ENCODE measurements around the gene NRROS. TPM values are rescaled to one million over a fixed set of nuclear protein-coding genes. Genes with fewer than 3 reads are reported as not detected.
A peak's percentile ranks its signal among the peaks of the same experiment; 100 is the strongest.

The NRROS gene
- total and polyA plus RNA-seq, 2 of the 13 experiments (the other 11 are each of a cell fraction or from before 2014, with no cell fraction given): not detected

GRCh38 chr3:196609343-196609775 lies 30.1 kb upstream of the NRROS start (continued):
- TF ChIP-seq, protein P1, sequence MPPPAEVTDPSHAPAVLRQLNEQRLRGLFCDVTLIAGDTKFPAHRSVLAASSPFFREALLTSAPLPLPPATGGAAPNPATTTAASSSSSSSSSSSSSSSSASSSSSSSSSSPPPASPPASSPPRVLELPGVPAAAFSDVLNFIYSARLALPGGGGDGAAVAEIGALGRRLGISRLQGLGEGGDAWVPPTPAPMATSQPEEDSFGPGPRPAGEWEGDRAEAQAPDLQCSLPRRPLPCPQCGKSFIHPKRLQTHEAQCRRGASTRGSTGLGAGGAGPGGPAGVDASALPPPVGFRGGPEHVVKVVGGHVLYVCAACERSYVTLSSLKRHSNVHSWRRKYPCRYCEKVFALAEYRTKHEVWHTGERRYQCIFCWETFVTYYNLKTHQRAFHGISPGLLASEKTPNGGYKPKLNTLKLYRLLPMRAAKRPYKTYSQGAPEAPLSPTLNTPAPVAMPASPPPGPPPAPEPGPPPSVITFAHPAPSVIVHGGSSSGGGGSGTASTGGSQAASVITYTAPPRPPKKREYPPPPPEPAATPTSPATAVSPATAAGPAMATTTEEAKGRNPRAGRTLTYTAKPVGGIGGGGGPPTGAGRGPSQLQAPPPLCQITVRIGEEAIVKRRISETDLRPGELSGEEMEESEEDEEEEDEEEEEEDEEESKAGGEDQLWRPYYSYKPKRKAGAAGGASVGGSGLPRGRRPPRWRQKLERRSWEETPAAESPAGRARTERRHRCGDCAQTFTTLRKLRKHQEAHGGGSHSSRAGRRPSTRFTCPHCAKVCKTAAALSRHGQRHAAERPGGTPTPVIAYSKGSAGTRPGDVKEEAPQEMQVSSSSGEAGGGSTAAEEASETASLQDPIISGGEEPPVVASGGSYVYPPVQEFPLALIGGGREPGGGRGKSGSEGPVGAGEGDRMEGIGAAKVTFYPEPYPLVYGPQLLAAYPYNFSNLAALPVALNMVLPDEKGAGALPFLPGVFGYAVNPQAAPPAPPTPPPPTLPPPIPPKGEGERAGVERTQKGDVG (CRISPR knock-in tag; IDR thresholded peaks at IDR 0.05; ENCODE audit: borderline replicate concordance): no peak
- TF ChIP-seq XRCC5 (optimal IDR thresholded peaks at IDR 0.05; ENCODE audit: low read length) (peak; percentile 23), CTCF (CRISPR knock-in tag; IDR thresholded peaks at IDR 0.05) (peak; percentile 94), GABPA (IDR thresholded peaks at IDR 0.05; ENCODE audit: low read depth, low read length) (no peak), GABPA (CRISPR knock-in tag; IDR thresholded peaks at IDR 0.05; ENCODE audit: low read depth) (0 out of 2 replicates have a peak, but pooled peaks have one; percentile 12), TFDP1 (CRISPR knock-in tag; IDR thresholded peaks at IDR 0.05; ENCODE audit: borderline replicate concordance) (no peak), GLI4 (CRISPR knock-in tag; IDR thresholded peaks at IDR 0.05; ENCODE audit: borderline replicate concordance) (no peak), GATAD2A (CRISPR knock-in tag; IDR thresholded peaks at IDR 0.05) (peak; percentile 38; the same call in 1 of the 2 replicates), THYN1 (CRISPR knock-in tag; IDR thresholded peaks at IDR 0.05; ENCODE audit: borderline replicate concordance, low read depth) (no peak), RCOR2 (CRISPR knock-in tag; IDR thresholded peaks at IDR 0.05) (no peak), ZFY (CRISPR knock-in tag; IDR thresholded peaks at IDR 0.05) (no peak), MAZ (IDR thresholded peaks at IDR 0.05; ENCODE audit: borderline replicate concordance, low read depth, low read length) (peak; percentile 84; the same call in 1 of the 2 replicates), MAZ (CRISPR knock-in tag; IDR thresholded peaks at IDR 0.05; ENCODE audit: low read depth) (no peak), ZNF10 (CRISPR knock-in tag; IDR thresholded peaks at IDR 0.05; ENCODE audit: borderline replicate concordance, low read depth) (no peak), ELF3 (CRISPR knock-in tag; IDR thresholded peaks at IDR 0.05) (0 out of 2 replicates have a peak, but pooled peaks have one; percentile 9), ARNT (IDR thresholded peaks at IDR 0.05) (no peak)
- TF ChIP-seq, protein P2, sequence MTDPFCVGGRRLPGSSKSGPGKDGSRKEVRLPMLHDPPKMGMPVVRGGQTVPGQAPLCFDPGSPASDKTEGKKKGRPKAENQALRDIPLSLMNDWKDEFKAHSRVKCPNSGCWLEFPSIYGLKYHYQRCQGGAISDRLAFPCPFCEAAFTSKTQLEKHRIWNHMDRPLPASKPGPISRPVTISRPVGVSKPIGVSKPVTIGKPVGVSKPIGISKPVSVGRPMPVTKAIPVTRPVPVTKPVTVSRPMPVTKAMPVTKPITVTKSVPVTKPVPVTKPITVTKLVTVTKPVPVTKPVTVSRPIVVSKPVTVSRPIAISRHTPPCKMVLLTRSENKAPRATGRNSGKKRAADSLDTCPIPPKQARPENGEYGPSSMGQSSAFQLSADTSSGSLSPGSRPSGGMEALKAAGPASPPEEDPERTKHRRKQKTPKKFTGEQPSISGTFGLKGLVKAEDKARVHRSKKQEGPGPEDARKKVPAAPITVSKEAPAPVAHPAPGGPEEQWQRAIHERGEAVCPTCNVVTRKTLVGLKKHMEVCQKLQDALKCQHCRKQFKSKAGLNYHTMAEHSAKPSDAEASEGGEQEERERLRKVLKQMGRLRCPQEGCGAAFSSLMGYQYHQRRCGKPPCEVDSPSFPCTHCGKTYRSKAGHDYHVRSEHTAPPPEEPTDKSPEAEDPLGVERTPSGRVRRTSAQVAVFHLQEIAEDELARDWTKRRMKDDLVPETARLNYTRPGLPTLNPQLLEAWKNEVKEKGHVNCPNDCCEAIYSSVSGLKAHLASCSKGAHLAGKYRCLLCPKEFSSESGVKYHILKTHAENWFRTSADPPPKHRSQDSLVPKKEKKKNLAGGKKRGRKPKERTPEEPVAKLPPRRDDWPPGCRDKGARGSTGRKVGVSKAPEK (CRISPR knock-in tag; IDR thresholded peaks at IDR 0.05; ENCODE audit: borderline replicate concordance): peak; percentile 71; the same call in 1 of the 2 replicates
- TF ChIP-seq, protein P3, sequence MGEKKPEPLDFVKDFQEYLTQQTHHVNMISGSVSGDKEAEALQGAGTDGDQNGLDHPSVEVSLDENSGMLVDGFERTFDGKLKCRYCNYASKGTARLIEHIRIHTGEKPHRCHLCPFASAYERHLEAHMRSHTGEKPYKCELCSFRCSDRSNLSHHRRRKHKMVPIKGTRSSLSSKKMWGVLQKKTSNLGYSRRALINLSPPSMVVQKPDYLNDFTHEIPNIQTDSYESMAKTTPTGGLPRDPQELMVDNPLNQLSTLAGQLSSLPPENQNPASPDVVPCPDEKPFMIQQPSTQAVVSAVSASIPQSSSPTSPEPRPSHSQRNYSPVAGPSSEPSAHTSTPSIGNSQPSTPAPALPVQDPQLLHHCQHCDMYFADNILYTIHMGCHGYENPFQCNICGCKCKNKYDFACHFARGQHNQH (CRISPR knock-in tag; IDR thresholded peaks at IDR 0.05): no peak

Measured in HepG2 (cell line).